GM12801 (cell line): Measurements from ENCODE around the gene TWIST1.

ENCODE experiments used
- CTCF ChIP-seq: IDR thresholded peaks from one replicate; pipeline ENCODE4 v1.5.1; 2011; ENCODE audit warnings: control low read depth; ENCODE audit not compliant: insufficient read length; ENCODE audit errors: extremely low read depth

The TWIST1 gene

GRCh38 chr7:19112274-19113001, 5.0 kb downstream of the TWIST1 start:
- no peak for TF ChIP-seq CTCF

GRCh38 chr7:19111474-19112273, 5.8 kb downstream of the TWIST1 start:
- no peak for TF ChIP-seq CTCF

- TF ChIP-seq CTCF = no peak
These were observed 6.7 kb downstream of the TWIST1 start for GRCh38 chr7:19110776-19111175.

- no peak for TF ChIP-seq CTCF
These were observed 7.3 kb downstream of the TWIST1 start for GRCh38 chr7:19110026-19110730.

- no peak for TF ChIP-seq CTCF
These were observed 8.2 kb downstream of the TWIST1 start for GRCh38 chr7:19109000-19109946.

- TF ChIP-seq CTCF = no peak
These were observed 9.9 kb downstream of the TWIST1 start for GRCh38 chr7:19107356-19108146.
